HG02938 (cell line): Measurements from ENCODE around the gene ATP5MC2.
"Not testable (repeated sequence)": the region's sequence is repeated elsewhere in the genome, so short reads cannot be mapped to it uniquely, and the experiment has no call there.

Experiments
- ATAC-seq: cut with Tn5 transposase; IDR thresholded peaks from one replicate; pipeline ENCODE4 v1.9.1; 2021; ENCODE audit warnings: mild to moderate bottlenecking, moderate library complexity; ENCODE audit not compliant: unreplicated experiment

ATP5MC2 gene

DNA sequence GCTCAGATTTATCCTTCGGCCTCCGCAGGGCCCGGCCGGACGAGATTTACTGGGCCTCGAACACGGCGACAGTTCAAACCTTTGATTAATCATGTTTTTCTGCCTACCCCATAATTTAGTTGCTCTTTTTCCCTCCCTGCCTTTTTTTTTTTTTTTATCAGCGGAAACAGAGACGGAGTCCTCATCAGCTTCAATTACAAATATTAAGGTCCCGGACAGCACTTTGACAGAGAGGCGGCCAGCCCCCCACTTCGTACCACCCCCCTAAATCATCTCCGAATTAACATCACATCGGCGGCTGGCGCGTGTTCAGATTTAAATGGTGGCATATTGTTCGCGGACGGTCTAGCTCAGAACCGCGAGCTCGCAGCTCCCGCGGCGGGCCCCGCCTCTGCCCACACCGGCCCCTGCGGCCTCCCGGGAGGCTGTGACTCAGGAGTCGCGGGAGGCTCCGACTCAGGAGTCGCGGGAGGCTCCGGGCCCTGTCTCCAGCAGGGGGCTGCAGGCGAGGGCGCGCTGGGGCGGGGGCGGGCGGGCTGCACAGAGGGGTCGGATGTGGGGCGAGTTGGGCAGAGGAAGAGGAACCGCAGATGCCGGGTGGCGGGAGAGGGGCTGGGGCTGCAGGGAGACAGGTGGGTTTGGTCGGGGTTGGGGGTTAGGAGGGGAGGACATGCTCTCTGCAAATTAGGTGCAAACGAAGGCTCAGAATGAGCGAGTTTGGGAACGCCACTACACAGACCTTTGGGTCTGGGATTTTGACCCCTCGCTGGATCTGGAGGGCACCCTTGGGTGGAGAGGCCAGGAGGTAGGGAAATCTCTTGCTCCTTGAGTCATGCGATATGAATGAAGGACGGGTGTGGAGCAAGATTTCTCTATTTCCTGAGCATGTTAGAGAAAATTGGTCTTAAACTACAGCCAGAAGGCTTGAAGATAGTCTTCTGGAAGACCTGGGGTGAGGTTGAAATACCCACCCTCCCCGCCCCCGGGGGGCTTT lies 19.6 kb upstream of the ATP5MC2 start:
- no peak for ATAC-seq

DNA sequence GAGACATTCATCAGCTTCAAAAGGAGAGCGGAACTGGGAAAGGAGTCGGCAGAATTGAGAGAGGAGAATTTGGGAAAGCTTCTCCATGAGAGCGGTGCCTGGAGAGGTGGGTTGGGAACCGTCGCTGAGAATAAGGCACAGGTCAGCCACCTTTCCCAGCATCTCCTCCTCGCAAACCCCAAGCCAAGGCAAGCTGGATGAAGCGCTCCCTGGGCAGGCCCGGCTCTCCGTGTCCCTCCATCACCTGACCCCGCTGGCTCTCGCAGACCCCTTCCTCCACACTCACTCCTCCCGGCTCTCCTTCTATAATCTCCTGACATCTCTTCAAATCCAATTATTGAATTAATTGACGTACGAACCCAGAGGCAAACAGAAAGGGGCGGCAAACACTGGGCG lies 18.9 kb upstream of the ATP5MC2 start:
- ATAC-seq, result no peak

DNA sequence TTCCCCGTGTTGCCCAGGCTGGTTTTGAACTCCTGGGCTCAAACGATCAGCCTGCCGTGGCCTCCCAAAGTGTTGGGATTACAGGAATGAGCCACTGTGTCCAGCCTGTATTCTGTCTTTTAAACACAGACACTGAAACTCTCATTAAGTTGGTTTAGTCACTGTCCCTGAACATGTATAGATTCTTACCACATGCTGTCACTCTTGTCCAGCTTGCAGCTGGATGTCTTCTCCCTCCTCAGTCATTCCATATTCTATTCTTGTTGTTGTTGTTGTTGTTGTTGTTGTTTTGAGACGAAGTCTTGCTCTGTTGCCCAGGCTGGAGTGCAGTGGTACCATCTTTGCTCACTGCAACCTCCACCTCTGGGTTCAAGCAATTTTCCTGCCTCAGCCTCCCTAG lies 12.3 kb upstream of the ATP5MC2 start:
- ATAC-seq, result no peak

DNA sequence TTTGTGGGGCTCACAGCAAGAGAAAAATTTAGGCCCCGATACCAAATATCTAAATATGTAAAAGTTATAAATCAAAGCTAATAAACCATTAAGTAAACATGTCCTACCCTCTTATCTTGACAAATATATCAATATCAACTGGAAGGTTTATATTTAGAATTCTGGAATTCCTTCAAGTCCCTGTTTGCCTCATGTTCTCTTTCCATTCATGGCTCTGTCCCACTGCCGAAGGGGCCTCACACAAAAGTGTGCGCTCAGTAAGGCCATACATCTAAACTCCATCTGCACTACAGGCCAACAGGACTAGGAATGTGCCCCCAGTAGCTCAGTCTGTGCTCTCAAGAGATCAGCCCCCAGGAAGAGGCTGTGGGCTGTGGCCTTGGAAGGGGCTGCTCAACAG lies 10.6 kb upstream of the ATP5MC2 start:
- ATAC-seq, result no peak

DNA sequence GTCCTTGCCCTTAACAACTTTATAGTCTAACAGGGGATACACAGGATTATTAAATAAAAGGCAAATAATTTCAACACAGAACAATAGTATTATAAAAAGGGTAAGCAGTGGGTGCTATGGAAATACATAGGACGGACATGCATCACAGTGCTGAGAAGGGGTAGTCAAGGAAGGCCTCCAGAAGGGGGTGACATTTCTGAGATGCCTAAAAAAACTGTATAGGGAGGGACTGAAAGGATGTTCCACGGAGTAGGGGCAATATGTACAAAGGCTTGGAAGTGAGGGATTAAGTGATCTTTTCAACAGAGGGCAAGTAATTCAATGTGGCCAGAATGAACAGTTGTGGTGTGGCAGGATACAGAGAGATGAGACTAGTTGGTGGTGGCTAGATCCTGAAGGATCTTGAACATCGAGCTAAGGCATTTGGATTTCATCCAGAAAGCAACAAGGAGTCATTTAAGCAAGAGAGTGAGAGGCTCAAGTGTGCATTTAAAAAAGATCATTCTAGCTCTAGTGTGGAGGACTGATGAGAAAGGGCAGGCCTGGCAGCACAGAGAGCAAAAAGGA lies 8.9 kb upstream of the ATP5MC2 start:
- no peak for ATAC-seq

DNA sequence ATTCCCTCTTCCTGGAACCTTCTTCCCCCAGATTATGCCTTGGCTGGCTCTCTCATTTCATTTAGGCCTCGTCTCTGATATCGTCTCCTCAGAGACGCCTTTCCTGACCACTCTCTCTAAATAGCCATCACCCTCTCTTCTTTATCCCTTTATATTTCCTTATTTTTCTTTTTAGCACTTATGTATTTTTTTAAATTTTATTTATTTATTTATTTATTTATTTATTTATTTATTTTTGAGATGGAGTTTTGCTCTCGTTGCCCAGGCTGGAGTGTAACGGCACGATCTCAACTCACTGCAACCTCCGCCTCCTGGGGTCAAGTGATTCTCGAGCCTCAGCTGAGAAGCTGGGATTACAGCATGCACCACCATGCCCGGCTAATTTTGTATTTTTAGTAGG lies 8.1 kb upstream of the ATP5MC2 start:
- ATAC-seq, result no peak

DNA sequence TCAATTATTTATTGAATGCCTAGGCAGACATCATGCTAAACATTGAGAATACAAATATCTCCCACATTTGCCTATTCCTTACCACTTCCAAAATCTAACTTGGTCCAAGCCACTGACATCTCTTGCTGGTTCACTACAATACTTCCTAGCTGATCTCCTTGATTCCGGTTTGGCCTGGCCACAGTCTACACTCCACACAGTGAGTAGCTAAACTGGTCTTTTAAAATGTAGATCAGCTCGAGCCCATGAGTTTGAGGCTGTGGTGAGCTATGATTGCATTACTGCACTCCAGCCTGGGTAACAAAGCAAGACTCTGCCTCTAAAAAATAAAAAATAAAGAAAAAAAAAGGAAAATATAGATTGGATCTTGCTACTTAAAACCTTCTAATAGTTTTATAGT lies 7.6 kb upstream of the ATP5MC2 start:
- ATAC-seq, result no peak

DNA sequence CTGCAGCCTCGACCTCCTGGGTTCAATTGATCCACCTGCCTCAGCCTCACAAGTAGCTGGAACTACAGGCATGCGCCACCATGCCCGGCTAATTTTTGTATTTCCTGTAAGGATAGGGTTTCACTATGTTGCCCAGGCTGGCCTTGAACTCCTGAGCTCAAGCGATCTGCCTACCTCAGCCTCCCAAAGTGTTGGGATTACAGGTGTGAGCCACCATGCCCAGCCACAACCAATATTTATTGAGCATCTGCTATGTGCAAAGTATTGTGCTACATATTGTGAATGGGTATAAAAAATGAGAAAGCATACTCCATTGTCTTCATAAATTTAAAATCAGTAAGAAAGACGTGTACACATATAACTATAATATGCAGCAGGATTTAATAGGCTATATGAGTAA lies 4.2 kb upstream of the ATP5MC2 start:
- not testable (repeated sequence) for ATAC-seq

DNA sequence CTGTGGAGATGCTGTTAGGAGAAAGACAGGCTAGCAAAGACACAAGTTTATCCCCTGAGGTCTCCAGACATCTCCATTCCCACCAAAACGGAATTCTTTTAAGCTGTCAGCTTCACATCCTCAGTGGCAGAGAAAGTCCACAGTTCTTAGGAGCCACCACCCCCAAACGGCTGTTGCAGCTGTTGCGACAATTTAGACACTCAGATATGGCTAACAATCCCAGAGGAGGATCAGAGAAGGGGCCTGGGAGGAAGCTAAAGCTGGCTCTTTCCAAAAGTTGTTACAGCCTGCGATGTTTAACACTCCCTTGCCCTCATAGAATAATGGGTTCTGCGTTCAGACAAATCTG lies 1.9 kb upstream of the ATP5MC2 start:
- no peak for ATAC-seq

DNA sequence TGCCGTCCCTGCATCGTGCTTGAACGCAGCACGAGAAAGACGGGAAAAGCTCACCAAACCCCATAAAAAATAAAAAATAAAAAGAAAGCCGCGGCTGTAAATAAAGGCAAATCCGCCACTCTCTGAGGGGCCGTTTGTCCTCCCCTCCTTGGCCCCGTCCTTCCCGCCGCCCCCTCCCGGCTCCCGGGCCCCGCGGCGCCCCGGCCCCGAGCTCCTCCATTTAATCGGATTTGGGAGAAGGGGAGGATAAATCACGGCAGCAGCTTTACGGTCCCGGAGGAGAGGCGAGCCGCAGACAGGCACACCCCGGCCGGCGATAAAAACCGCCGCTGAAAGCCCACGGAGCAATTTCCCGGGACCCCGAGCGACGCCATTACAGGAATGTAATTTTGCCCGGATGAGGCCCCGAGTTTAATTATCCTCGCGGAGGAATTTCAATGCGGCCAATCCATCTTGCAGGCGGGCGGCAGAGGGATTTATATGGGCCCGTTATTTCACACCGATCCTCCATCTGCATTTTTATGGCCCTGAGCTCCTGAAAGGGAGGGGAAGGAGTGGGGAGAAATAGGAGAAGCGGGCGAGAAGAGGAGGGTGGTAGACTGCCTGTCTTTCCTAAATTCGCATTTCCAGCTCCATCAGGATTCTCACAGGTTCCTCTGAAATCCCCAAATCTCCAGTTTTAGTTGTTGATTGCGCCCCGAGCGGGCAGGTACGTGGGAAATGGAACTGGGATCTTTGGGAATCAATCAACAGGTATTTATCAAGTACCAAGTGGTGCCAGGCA lies 1.3 kb upstream of the ATP5MC2 start:
- ATAC-seq, result no peak

DNA sequence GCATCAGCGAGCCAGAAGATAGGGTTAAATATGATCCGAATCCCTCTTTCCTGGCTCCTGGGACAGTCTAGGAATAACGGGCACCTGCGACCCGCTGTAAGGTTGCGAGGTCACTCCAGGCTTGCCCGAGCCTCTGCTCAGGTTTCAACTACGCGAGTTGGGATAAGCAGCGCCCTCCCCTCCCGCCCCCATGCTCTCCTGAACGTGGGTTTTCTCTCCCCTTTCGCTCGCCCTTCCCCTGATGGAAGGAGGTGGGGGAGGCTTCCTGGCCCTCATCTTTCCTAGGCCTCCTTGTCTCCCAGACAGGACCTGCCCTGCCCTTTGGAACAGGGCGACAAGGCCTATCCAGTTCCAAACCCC lies 753 bp upstream of the ATP5MC2 start:
- no peak for ATAC-seq

DNA sequence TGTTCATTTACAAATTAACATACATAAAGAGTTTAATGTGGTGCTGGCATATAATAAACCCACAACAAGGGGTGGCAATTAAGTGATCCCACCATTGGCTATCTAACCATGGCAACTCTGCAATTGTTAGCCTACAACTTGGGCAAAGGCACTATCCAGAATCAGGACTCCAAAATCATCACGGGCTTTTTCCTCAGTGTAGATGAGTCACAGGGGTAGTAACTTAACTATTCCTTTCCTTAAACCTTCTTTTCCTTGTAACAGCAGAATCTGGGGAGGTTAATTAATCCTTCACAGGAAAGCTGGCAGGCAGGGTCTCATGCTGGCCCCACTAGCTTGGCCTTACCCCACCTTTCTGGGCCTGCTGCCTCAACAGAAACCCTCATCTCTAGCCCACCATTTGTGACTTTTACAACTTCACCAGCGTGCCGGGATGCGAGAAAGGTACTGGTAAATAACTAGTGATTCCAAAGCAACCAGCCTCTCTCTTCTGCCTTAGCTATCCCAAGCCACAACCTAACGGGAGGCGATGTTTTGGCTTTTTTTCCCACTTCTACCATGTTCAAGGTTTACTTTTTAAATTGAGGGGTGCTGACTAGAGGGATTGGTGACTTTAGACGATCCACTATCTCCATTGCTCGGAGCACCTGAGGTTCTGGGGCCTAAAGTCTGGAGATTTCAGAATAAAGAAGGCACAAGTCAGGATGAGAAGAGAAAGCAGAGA lies 744 bp downstream of the ATP5MC2 start:
- no peak for ATAC-seq

DNA sequence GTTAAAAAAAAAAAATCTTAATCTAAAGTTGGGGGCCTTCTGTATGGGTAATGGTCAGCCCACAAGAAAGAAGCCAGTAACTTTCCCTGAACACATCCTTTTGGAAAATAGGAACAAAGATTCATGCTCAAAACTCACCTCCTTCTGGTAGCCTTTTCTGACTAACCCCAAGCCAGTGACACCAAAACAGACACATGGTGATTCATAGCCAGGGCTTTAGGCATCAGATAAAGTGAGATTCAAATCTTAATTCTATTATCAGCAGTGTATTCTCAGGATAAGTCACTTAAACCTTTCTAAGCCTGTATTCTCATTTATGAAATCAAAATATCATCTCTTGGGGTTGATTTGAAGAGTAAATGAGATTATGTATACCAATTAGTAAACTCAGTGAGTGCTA lies 4.9 kb downstream of the ATP5MC2 start:
- no peak for ATAC-seq

DNA sequence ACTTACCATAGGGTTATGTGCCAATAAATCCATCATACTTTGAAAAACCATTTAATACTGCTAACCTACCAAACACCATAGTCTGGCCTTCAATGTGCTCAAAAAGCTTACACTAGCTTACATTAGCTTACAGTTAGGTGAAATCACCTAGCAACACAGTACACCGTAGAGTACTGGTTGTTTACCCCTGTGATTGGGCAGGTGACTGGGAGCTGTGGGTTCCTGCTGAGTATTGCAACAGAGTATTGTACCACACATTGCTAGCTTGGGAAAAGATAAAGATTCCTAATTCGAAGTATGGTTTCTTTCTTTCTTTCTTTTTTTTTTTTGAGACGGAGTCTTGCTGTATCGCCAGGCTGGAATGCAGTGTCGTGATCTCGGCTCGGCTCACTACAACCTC lies 5.6 kb downstream of the ATP5MC2 start:
- ATAC-seq, result no peak

DNA sequence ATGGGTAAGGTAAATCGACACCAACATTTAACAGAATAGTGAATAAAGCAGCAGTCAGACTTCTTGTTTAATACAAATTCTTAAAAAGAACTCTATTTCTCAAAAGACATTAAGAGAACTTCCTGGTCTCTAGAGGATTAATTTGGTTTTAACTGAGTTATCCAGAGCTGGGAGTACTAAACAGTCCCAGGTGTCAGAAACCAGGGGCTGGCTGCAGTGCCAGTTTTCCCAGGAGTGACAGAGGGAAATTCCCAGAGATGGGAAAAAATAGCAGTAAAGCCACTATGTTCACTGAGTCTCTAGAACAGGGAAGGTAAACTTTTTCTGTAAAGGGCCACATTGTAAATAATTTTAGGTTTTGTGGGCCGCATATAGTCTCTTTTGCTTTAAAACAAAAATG lies 8.8 kb downstream of the ATP5MC2 start:
- ATAC-seq, result no peak

DNA sequence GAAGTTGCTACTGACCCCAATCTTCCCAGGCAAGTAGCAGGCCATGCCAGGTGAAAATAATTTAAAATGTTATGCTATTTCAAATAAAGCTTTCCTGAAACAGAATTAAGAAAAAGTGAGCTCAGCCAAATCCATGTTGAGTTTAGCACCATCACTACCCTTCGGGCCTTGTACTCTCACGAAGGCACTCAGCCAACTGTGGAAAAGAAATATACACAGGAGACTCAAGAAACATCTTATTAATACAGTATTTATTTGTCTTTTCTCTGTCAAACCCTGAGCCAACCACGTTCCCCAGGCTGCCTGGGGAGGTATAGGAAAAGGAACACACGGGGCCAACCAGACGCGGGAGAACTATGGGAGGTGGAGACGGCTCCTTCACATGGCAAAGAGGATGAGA lies 10.9 kb downstream of the ATP5MC2 start:
- ATAC-seq, result no peak

DNA sequence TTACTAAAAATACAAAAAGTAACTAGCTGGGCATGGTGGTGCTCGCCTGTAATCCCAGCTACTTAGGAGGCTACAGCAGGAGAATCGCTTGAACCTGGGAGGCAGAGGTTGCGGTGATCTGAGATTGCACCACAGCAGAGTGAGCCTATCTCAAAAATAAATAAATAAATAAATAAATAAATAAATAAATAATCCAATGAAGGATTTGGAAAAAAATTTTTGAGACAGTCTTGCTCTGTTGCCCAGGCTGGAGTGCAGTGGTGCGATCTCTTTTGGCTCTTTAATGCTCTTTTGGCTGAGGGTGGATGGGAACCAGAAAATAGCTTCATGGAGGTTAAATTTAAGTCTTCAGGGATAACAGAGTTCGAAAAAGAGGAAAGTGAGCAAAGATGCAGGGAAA lies 11.7 kb downstream of the ATP5MC2 start:
- no peak for ATAC-seq

DNA sequence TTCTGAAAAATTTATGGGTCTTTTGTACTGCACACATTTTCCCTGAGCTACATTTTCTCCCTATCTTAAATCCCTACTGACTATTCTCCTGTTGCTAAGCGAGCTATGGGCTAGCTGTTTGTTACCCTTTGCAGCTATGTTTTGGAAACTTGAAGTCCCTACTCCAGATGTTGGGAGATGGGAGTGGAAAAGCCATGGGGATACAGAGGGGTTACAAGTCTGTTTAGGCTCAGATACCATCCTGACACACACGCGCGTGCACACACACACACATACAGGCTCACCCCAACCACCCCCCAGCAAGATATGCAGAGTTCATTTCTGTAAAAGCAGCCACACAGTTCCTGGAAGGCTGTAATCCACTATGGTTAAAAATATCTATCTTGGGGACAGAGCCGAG lies 15.8 kb downstream of the ATP5MC2 start:
- ATAC-seq, result no peak

DNA sequence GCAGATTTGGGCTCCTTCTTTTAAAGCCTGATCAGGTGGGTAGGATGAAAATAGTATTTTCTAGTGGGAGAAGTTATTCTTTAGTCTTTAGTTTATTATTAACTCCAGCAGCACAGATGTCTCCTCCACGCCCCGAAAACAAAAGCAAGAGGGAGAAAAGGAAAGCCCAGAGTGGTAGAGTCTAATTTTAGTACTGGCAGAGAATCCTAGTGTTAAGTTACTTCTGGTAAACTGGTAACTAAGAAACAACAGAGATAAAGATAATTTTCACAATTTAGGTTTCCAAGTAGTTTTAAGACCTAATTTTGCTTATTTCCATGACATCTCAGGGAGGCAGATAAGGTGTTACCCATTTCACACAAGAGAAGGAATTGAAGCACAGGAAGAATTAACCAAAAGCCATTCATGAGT lies 16.3 kb downstream of the ATP5MC2 start:
- no peak for ATAC-seq

DNA sequence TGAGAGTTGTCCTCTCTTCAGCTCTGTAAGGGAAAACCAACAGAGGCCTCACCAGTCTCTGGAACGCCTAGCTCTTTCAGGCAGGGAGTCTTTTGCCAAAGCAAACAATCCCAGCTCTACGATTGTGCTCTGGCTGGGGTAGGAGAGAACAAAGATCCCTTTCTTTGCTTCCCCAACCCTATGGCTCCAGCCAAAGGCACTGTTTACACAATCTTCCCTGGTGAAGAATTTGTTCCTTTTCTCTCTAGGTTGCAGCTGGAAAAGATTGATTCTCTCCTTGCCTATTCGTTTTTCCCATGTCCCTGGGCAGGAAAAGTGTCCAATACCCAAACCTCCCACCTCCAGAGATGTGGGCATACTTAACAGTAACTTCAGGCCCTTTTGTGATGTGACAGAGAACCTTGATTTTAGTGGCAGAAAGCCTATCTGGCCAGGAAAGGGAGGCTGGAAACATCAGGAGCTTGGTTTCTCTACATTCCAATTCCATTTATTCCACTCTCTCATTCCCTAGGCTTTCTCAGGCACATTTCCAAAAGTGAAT lies 16.8 kb downstream of the ATP5MC2 start:
- ATAC-seq, result no peak

DNA sequence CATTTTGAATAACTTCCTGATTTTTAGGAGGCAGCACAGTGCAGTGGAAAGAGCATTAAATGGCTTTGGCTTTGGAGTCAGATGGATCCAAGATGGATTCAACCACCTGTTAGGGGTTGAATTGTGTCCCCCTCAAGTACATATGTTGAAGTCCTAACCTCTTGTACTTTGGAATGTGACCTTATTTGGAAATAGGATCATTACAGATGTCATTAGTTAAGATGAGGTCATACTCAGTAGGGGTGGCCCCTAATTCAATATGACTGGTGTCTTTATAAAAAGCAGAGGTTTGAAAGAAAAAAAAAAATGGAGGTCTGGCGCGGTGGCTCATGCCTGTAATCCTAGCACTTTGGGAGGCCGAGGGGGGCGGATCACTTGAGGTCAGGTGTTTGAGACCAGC lies 18.8 kb downstream of the ATP5MC2 start:
- ATAC-seq, result no peak
